IMR-90 (cell line): ENCODE results near the gene ROBO1. TPM values are rescaled to one million over a fixed set of nuclear protein-coding genes. Genes with fewer than 3 reads are reported as not detected.

ENCODE experiments used
- ATAC-seq: fragments of 200-7000 bp; cut with Tn5 transposase; 2 replicates; pipeline ENCODE4 v1.9.1; 2020; ENCODE audit warnings: low read depth, mild to moderate bottlenecking, moderate library complexity
- BruUV-seq: library from RNA; stranded (reverse); fragments of 400-500 nt; replicated peaks from 2 replicates; lab custom pipeline; 2021; lab: Mats Ljungman, UMichigan
- CTCF ChIA-PET: fragments of 300-600 bp; formaldehyde crosslinking; extraction: SDS; loops from one replicate; lab custom pipeline; 2021; ENCODE audit warnings: antibody characterized with exemption; lab: Yijun Ruan, JAX
- POLR2A ChIA-PET: fragments of 300-600 bp; sonication (Branson Sonifier 250); formaldehyde crosslinking; loops from one replicate; lab custom pipeline; 2022; ENCODE audit warnings: antibody characterized with exemption; ENCODE audit not compliant: unreplicated experiment; lab: Charles Lee
- DNase-seq: peaks from one replicate; pipeline ENCODE4 v3.0.0; 2013
- H2AFZ ChIP-seq: replicated peaks from 2 replicates; pipeline ENCODE3; 2013; ENCODE audit warnings: low read length, mild to moderate bottlenecking; ENCODE audit not compliant: poor library complexity
- H2AK5ac ChIP-seq: 2 replicates; pipeline ENCODE4 v1.6.1; 2013; ENCODE audit warnings: low read depth, low read length, inconsistent platforms
- H2AK9ac ChIP-seq: replicated peaks from 2 replicates; pipeline ENCODE3; 2013; ENCODE audit warnings: mild to moderate bottlenecking, low read depth, low read length, moderate library complexity; ENCODE audit not compliant: poor library complexity
- H2BK120ac ChIP-seq: 2 replicates; pipeline ENCODE4 v1.6.1; 2013; ENCODE audit warnings: low read depth, low read length, inconsistent platforms
- H2BK15ac ChIP-seq: 3 replicates; pipeline ENCODE4 v1.6.1; 2013; ENCODE audit warnings: low read depth, low read length, inconsistent platforms
- H2BK20ac ChIP-seq: 2 replicates; pipeline ENCODE4 v1.6.1; 2013; ENCODE audit warnings: low read depth, mild to moderate bottlenecking, inconsistent platforms, low read length, moderate library complexity
- H2BK5ac ChIP-seq: 2 replicates; pipeline ENCODE4 v1.6.1; 2013; ENCODE audit warnings: mild to moderate bottlenecking, low read depth, low read length, inconsistent platforms; ENCODE audit not compliant: poor library complexity, severe bottlenecking
- H3K14ac ChIP-seq: replicated peaks from 2 replicates; pipeline ENCODE4 v1.6.1; 2013; ENCODE audit warnings: low read depth, low read length, inconsistent platforms
- H3K18ac ChIP-seq: 2 replicates; pipeline ENCODE4 v1.6.1; 2013; ENCODE audit warnings: low read depth, low read length, control low read depth
- H3K23ac ChIP-seq: 2 replicates; pipeline ENCODE4 v1.6.1; 2013; ENCODE audit warnings: low read depth, low read length, inconsistent platforms
- H3K27ac ChIP-seq: 2 replicates; pipeline ENCODE4 v1.5.1; 2013; ENCODE audit warnings: mild to moderate bottlenecking, control low read depth, low read length; ENCODE audit not compliant: insufficient read depth
- H3K27me3 ChIP-seq: 2 replicates; pipeline ENCODE4 v1.6.1; 2013; ENCODE audit warnings: low read length; ENCODE audit not compliant: control insufficient read depth, insufficient read depth
- H3K36me3 ChIP-seq: 2 replicates; pipeline ENCODE4 v1.6.1; 2013; ENCODE audit warnings: low read length, mixed read lengths; ENCODE audit not compliant: control insufficient read depth, insufficient read depth
- H3K4ac ChIP-seq: 2 replicates; pipeline ENCODE4 v1.6.1; 2013; ENCODE audit warnings: low read depth, low read length, inconsistent platforms
- H3K4me1 ChIP-seq: 2 replicates; pipeline ENCODE4 v1.6.1; 2013; ENCODE audit warnings: low read length, mixed read lengths; ENCODE audit not compliant: control insufficient read depth, insufficient read depth
- H3K4me2 ChIP-seq: 2 replicates; pipeline ENCODE4 v1.6.1; 2013; ENCODE audit warnings: low read depth, mild to moderate bottlenecking, control low read depth, low read length, moderate library complexity
- H3K4me3 ChIP-seq: 2 replicates; pipeline ENCODE4 v1.5.1; 2013; ENCODE audit warnings: low read depth, mild to moderate bottlenecking, control low read depth, low read length, moderate library complexity; ENCODE audit not compliant: insufficient read depth
- H3K56ac ChIP-seq: 2 replicates; pipeline ENCODE4 v1.6.1; 2013; ENCODE audit warnings: low read length, inconsistent platforms; ENCODE audit not compliant: insufficient read depth; ENCODE audit errors: extremely low read depth
- H3K79me1 ChIP-seq, 2 experiments: 2 replicates each; pipeline ENCODE4 v1.6.1; 2013; ENCODE audit warnings: low read length in 2 of 2, inconsistent platforms in 1 of 2, low read depth in 1 of 2
- H3K9ac ChIP-seq: 2 replicates; pipeline ENCODE4 v1.6.1; 2013; ENCODE audit warnings: low read depth, low read length, control low read depth
- H3K9me1 ChIP-seq: 2 replicates; pipeline ENCODE4 v1.6.1; 2013; ENCODE audit warnings: low read length, inconsistent platforms; ENCODE audit not compliant: insufficient read depth
- H3K9me3 ChIP-seq: 2 replicates; pipeline ENCODE4 v1.6.1; 2013; ENCODE audit warnings: low read length; ENCODE audit not compliant: control insufficient read depth, insufficient read depth
- H4K20me1 ChIP-seq: 2 replicates; pipeline ENCODE4 v1.6.1; 2013; ENCODE audit warnings: low read length, inconsistent platforms; ENCODE audit not compliant: insufficient read depth
- H4K5ac ChIP-seq: 2 replicates; pipeline ENCODE4 v1.6.1; 2013; ENCODE audit warnings: mild to moderate bottlenecking, low read depth, low read length, control low read depth
- H4K8ac ChIP-seq, 2 experiments: 2 replicates each; pipeline ENCODE4 v1.6.1; 2013; ENCODE audit warnings: low read depth in 2 of 2, low read length in 2 of 2, control low read depth in 1 of 2, inconsistent platforms in 1 of 2
- H4K91ac ChIP-seq: 2 replicates; pipeline ENCODE4 v1.6.1; 2013; ENCODE audit warnings: low read depth, low read length, inconsistent platforms; ENCODE audit not compliant: insufficient read depth
- CEBPB ChIP-seq: IDR thresholded peaks from 2 replicates; pipeline ENCODE4 v1.6.1; 2012; ENCODE audit warnings: low read depth, low read length, improper control_type of control experiment
- CHD1 ChIP-seq: IDR thresholded peaks from 2 replicates; pipeline ENCODE4 v1.6.1; 2012; ENCODE audit warnings: low read depth, low read length, improper control_type of control experiment
- FOS ChIP-seq: fragments of 150-350 bp; IDR thresholded peaks from 2 replicates; pipeline ENCODE4 v1.6.1; 2016; ENCODE audit warnings: low read depth, low read length
- MAFK ChIP-seq: IDR thresholded peaks from 2 replicates; pipeline ENCODE4 v1.6.1; 2012; ENCODE audit warnings: low read depth, low read length, improper control_type of control experiment
- MAZ ChIP-seq: IDR thresholded peaks from 2 replicates; pipeline ENCODE4 v1.6.1; 2012; ENCODE audit warnings: low read depth, mild to moderate bottlenecking, low read length, improper control_type of control experiment, moderate library complexity, borderline replicate concordance
- MXI1 ChIP-seq: IDR thresholded peaks from 2 replicates; pipeline ENCODE4 v1.6.1; 2012; ENCODE audit warnings: low read depth, mild to moderate bottlenecking, low read length, moderate library complexity, borderline replicate concordance
- POLR2A ChIP-seq: IDR thresholded peaks from 2 replicates; pipeline ENCODE4 v1.6.1; 2012; ENCODE audit warnings: mild to moderate bottlenecking, low read depth, low read length
- RAD21 ChIP-seq: IDR thresholded peaks from 2 replicates; pipeline ENCODE4 v1.6.1; 2012; ENCODE audit warnings: low read length, improper control_type of control experiment
- SMC3 ChIP-seq: fragments of 150-350 bp; IDR thresholded peaks from 2 replicates; pipeline ENCODE4 v1.6.1; 2016; ENCODE audit warnings: low read depth, mild to moderate bottlenecking, antibody characterized with exemption, low read length, moderate library complexity
- USF2 ChIP-seq: fragments of 150-350 bp; IDR thresholded peaks from 2 replicates; pipeline ENCODE4 v1.6.1; 2017; ENCODE audit warnings: mild to moderate bottlenecking, antibody characterized with exemption, low read length, low read depth
- WGBS, 2 experiments: methylation state at CpG; one replicate each; pipeline versions ENCODE4 v1.1.5 to v1.1.7; 2013; ENCODE audit warnings: missing lambda C conversion rate in 2 of 2; ENCODE audit not compliant: insufficient read length in 1 of 2; ENCODE audit errors: extremely low coverage in 2 of 2; 5-methylcytosine and 5-hydroxymethylcytosine counted together
- dilution Hi-C: fragments of 300-500 bp; cut with HindIII; formaldehyde crosslinking; loops from one replicate; pipeline ENCODE4 v1.14.3; 2018; ENCODE audit warnings: low sequenced_read_pairs; ENCODE audit not compliant: unreplicated experiment
- in situ Hi-C: fragments of 300-500 bp; cut with MboI; formaldehyde crosslinking; loops from 3 replicates; pipeline ENCODE4 v1.14.3; 2019; ENCODE audit warnings: low sequenced_read_pairs, inconsistent platforms, mixed read lengths
- intact Hi-C: fragments of 100-400 bp; cut with micrococcal nuclease; formaldehyde crosslinking; loops from 2 replicates; pipeline ENCODE4 v1.10.0; 2022
- polyA plus RNA-seq, 3 experiments: library from polyadenylated mRNA; depleted of rRNA; stranded (reverse); fragments of >200 nt; gene quantifications; 2 replicates each; pipeline ENCODE4 v1.2.3, GENCODE V29; 2012; ENCODE audit warnings: low replicate concordance in 1 of 3
- total RNA-seq: library from RNA; depleted of rRNA; stranded (reverse); fragments of >200 nt; gene quantifications from 2 replicates; pipeline ENCODE4 v1.2.3, GENCODE V29; 2012
- TF ChIP-seq, protein P1 (sequence below): fragments of 150-350 bp; IDR thresholded peaks from 2 replicates; pipeline ENCODE4 v1.6.1; 2016; ENCODE audit warnings: low read depth, mild to moderate bottlenecking, low read length, moderate library complexity, borderline replicate concordance

The ROBO1 gene
- total and polyA plus RNA-seq, 2 of the 4 experiments (the other 2 are of a cell fraction): 24.1 to 53.9 TPM

GRCh38 chr3:78683284-78683683 is 1084.5 kb downstream of the ROBO1 start:
- no peak for TF ChIP-seq MAFK
- no peak for TF ChIP-seq MXI1
- no peak for TF ChIP-seq CEBPB
- TF ChIP-seq CHD1: no peak
- TF ChIP-seq POLR2A: no peak
- TF ChIP-seq, protein P1, sequence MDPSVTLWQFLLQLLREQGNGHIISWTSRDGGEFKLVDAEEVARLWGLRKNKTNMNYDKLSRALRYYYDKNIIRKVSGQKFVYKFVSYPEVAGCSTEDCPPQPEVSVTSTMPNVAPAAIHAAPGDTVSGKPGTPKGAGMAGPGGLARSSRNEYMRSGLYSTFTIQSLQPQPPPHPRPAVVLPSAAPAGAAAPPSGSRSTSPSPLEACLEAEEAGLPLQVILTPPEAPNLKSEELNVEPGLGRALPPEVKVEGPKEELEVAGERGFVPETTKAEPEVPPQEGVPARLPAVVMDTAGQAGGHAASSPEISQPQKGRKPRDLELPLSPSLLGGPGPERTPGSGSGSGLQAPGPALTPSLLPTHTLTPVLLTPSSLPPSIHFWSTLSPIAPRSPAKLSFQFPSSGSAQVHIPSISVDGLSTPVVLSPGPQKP: no peak
- no peak for TF ChIP-seq SMC3
- no peak for TF ChIP-seq USF2
- TF ChIP-seq MAZ: no peak
- TF ChIP-seq RAD21: no peak
- TF ChIP-seq FOS: no peak
- ATAC-seq: no peak

More at GRCh38 chr3:78683284-78683683, 1084.5 kb downstream of the ROBO1 start:
- Histone ChIP-seq H4K20me1 (no peaks in the 10 kb centered on the region), H2BK20ac (no peak overlapping the region), H3K9me1 (no peaks in the 10 kb centered on the region), H4K8ac (no peak overlapping the region), H2AK9ac (no peak overlapping the region), H3K4me1 (peaks cover 2% of the 10 kb centered on the region; the same call in 1 of the 2 replicates), H3K18ac (no peak overlapping the region), H2BK15ac (no peak overlapping the region), H2AFZ (no peak overlapping the region), H3K9me3 (no peaks in the 10 kb centered on the region), H4K5ac (no peak overlapping the region), H2BK5ac (no peak overlapping the region), H3K27me3 (no peaks in the 10 kb centered on the region), H3K4me3 (no peak overlapping the region), H3K4me2 (no peak overlapping the region), H3K9ac (no peak overlapping the region), H3K4ac (no peak overlapping the region), H4K91ac (no peak overlapping the region), H3K56ac (no peak overlapping the region), H3K27ac (no peak overlapping the region), H2BK120ac (no peak overlapping the region), H3K79me1 (no peaks in the 10 kb centered on the region), H3K23ac (no peak overlapping the region), H2AK5ac (no peak overlapping the region), H3K14ac (no peak overlapping the region), H3K36me3 (0 out of 2 replicates have a peak, but pooled peaks cover 1% of the 10 kb centered on the region)
- no TSS peak for BruUV-seq
- ChIA-PET CTCF (no interaction called here), POLR2A (no interaction called here)
- no peak for DNase-seq
- in situ Hi-C loops: no loop called here
- intact Hi-C loops: no loop called here
- WGBS, 2 experiments: no CpG with 5 or more reads among the region's 2 CpGs
- dilution Hi-C loops: no loop called here
